ENCODE data around the gene SPTB.

GRCh38 chr14:64760916-64761315, 118.8 kb downstream of the SPTB start:
- TF ChIP-seq, protein P1, sequence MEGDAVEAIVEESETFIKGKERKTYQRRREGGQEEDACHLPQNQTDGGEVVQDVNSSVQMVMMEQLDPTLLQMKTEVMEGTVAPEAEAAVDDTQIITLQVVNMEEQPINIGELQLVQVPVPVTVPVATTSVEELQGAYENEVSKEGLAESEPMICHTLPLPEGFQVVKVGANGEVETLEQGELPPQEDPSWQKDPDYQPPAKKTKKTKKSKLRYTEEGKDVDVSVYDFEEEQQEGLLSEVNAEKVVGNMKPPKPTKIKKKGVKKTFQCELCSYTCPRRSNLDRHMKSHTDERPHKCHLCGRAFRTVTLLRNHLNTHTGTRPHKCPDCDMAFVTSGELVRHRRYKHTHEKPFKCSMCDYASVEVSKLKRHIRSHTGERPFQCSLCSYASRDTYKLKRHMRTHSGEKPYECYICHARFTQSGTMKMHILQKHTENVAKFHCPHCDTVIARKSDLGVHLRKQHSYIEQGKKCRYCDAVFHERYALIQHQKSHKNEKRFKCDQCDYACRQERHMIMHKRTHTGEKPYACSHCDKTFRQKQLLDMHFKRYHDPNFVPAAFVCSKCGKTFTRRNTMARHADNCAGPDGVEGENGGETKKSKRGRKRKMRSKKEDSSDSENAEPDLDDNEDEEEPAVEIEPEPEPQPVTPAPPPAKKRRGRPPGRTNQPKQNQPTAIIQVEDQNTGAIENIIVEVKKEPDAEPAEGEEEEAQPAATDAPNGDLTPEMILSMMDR (IDR thresholded peaks at IDR 0.05 in 8 of 11, conservative IDR thresholded peaks at IDR 0.05 in 3 of 11): no peak
- no peak for TF ChIP-seq POLR2AphosphoS5 (IDR thresholded peaks at IDR 0.05)
- TF ChIP-seq POLR2A (IDR thresholded peaks at IDR 0.05): no peak
